ENCODE results near the gene NACC1.
A peak's percentile ranks its signal among the peaks of the same experiment; 100 is the strongest.

The NACC1 gene

DNA sequence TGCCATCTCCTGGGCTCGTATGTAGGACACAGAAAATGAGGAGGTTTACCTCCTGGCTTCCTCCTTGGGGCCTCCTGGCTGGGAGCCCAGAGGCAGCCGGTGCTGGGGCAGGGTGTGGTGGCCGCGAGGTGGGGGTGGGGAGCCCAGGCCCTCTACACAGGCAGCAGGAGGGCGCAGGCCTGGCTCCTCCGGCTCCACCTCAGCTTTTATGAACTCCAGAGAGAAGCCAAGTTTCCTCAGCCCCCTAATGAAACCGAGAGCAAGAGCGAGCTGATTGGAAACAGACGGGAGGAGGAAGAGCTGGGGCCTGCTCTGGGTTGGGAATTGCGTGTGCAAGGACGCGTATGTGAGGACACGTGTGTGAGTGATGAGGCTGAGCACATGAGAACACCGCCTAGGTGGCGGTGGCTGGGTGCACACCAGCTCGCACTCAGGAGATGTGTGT is 38.5 kb upstream of the NACC1 start:
- peak overlapping the region in 1 of 2 donors; percentile 46 for H3K27ac Mint-ChIP-seq
- H3K4me3 Mint-ChIP-seq = no peak overlapping the region
- no peaks in the 10 kb centered on the region for H3K4me1 Mint-ChIP-seq (ENCODE audit: low read depth in 2 of 2)
- H3K36me3 Mint-ChIP-seq (ENCODE audit: insufficient read depth) = peaks cover 4% of the 10 kb centered on the region
- no peaks in the 10 kb centered on the region for H3K9me3 Mint-ChIP-seq
- H3K27me3 Mint-ChIP-seq = peaks cover 0 to 47% of the 10 kb centered on the region in 2 donors
- no peak for DNase-seq
- ATAC-seq (replicated peaks) = no peak

DNA sequence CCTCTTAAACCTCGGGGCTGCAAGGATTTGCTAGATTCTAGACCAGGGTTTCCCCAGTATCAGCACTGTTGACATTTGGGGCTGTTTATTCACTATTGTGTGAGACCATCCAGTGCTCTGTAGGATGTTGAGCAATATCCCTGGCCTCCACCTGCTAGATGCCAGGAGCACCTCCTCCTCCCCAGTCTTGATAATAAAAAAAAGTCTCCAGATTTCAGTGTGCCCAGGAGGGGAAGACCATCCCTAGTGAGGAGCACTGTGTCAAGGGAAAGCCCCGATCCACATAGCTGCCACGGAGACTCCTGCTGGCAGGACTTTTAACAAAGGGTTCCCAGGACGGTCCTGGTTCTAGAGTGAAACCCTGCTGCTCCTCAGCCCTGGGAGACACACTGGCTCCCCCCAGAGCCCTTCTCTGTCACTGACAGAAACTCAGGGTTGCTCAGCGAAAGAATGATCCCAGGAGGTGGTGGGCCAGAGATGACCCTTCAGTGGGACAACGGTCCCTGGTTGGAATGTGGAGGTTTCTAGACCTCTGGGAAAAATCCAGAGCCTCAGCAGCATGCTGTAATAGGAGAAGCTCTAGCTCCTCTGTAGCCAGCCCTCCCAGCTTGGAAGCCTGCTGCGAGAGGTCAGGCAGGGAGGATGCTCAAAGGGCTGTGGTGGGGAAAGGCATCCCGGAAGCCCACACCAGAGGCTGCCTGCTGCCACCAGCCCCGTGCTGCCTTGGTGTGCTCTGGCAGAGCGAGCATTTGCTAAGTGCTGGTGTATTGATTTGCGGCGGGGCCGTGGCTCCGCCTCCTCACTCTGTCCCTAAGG is 35.7 kb upstream of the NACC1 start:
- DNase-seq = no peak
- no peak for ATAC-seq (replicated peaks)
- no peaks in the 10 kb centered on the region for H3K4me1 Mint-ChIP-seq (ENCODE audit: low read depth in 2 of 2)
- H3K9me3 Mint-ChIP-seq = no peaks in the 10 kb centered on the region
- peaks cover 4% of the 10 kb centered on the region for H3K36me3 Mint-ChIP-seq (ENCODE audit: insufficient read depth)
- H3K4me3 Mint-ChIP-seq = no peak overlapping the region
- peaks cover 0 to 43% of the 10 kb centered on the region in 2 donors for H3K27me3 Mint-ChIP-seq
- H3K27ac Mint-ChIP-seq = no peak overlapping the region

DNA sequence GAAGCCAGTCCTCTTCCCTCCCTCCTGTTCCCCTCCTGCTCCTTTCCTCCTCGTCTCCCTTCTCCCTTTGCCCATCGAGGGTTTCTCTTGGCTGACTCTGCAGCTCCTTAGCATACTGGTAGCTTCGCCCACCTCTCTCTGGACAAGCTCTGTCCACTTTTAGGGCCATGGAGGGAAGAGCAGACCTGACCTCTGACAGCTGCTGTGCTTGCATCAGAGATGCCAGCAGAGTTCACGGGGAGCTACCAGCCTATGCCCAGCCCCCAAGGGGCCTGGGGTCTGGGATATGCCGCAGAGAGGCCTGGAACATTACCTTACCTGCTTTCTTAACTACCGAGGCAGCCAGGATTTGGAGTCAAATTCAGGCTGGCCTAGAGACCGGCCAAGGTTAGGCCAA is 35.1 kb upstream of the NACC1 start:
- H3K27ac Mint-ChIP-seq = no peak overlapping the region
- DNase-seq = no peak
- H3K4me3 Mint-ChIP-seq = no peak overlapping the region
- ATAC-seq (replicated peaks) = no peak
- no peaks in the 10 kb centered on the region for H3K4me1 Mint-ChIP-seq (ENCODE audit: low read depth in 2 of 2)
- H3K36me3 Mint-ChIP-seq (ENCODE audit: insufficient read depth) = peaks cover 4% of the 10 kb centered on the region
- H3K9me3 Mint-ChIP-seq = no peaks in the 10 kb centered on the region
- peaks cover 0 to 37% of the 10 kb centered on the region in 2 donors for H3K27me3 Mint-ChIP-seq

DNA sequence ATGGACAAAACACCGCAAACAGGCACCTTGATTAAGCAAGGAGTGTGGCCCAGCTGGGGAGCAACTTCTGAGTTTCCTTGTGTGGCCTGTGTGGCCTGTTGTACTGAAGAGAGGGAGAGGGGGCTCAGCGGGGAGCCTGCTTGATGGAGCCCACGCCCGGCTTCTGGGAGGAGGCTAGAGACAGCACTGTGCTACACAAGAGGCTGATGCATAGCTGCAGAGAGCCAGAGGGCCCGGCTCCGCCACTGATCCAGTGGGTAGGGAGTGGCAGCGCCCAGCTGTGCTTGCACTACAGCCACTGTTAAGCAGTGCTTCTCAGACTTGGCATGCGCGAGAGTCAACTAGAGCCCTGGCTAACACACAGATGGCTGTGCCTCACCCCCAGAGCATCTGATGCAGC is 34.4 kb upstream of the NACC1 start:
- Mint-ChIP-seq H3K27me3 (peaks cover 0 to 31% of the 10 kb centered on the region in 2 donors), H3K9me3 (no peaks in the 10 kb centered on the region), H3K27ac (no peak overlapping the region), H3K4me1 (ENCODE audit: low read depth in 2 of 2) (no peaks in the 10 kb centered on the region), H3K36me3 (ENCODE audit: insufficient read depth) (peaks cover 4% of the 10 kb centered on the region), H3K4me3 (no peak overlapping the region)
- DNase-seq (no peak), ATAC-seq (replicated peaks) (no peak)

DNA sequence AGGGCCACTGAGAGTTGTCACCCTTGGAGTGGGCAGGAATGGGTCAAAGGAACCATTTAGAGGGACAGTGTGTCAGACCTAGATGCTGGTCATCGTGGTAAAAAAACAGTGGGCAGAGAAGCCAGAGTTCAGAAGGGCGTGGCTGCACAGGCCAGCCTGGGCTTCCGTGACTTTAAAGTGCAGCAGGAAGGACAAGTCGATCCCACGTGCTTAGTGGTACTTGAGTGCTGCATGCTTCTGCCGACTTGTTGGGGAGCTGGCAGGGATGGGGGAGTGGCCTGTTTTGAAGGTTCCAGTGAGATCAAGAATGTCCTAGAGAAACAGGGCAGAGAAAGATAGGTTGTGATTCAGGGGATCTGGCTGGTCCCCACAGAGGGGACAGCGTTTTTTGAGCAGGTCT is 32.4 kb upstream of the NACC1 start:
- ATAC-seq (replicated peaks) (no peak), DNase-seq (no peak)
- H3K36me3 Mint-ChIP-seq (ENCODE audit: insufficient read depth) = peaks cover 4% of the 10 kb centered on the region
- H3K4me3 Mint-ChIP-seq = no peak overlapping the region
- H3K27me3 Mint-ChIP-seq = peaks cover 0 to 31% of the 10 kb centered on the region in 2 donors
- no peaks in the 10 kb centered on the region for H3K4me1 Mint-ChIP-seq (ENCODE audit: low read depth in 2 of 2)
- no peak overlapping the region for H3K27ac Mint-ChIP-seq
- no peaks in the 10 kb centered on the region for H3K9me3 Mint-ChIP-seq

DNA sequence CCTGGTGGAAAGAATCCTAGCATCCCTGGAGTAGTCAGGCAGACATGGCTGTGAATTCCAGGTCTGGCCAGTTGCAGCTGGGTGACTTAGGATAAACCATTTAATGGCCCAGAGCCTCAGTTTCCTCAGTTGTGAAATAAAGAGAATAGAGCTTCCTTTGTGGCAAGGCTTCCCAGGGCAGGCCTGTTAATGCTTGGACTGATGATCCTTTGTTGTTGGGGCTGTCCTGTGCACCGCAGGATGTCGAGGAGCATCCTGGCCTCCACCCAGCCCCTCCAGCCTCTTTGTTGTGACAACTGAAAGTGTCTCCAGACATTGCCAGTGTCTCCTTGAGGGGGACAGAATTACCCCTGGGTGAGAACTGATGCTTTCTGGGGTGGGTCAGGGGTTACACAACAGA is 31.7 kb upstream of the NACC1 start:
- Mint-ChIP-seq H3K9me3 (no peaks in the 10 kb centered on the region), H3K27me3 (peaks cover 0 to 31% of the 10 kb centered on the region in 2 donors), H3K4me1 (ENCODE audit: low read depth in 2 of 2) (no peaks in the 10 kb centered on the region), H3K27ac (no peak overlapping the region), H3K4me3 (no peak overlapping the region), H3K36me3 (ENCODE audit: insufficient read depth) (peaks cover 4% of the 10 kb centered on the region)
- ATAC-seq (replicated peaks) (no peak), DNase-seq (no peak)

DNA sequence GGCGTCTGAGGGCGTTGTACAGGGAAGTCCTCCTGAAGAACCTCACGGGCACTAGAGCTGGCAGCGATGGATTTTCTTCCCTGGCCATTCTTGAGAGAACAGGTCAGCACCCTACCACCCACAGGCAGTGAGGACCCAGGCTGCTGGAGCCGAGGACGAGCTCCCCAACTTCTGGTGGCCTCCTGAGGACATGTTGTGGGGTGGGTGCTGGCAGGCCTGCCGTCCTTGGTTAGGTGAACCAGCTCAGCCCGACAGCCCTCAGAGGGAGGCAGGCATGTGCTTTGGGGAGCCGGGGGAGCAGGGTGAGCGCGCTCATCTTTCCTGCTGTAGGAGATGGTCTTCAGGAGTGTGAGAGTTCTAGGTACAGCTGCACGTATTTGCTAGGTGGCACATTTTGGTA is 30.8 kb upstream of the NACC1 start:
- Mint-ChIP-seq H3K4me1 (ENCODE audit: low read depth in 2 of 2) (no peaks in the 10 kb centered on the region), H3K9me3 (no peaks in the 10 kb centered on the region), H3K36me3 (ENCODE audit: insufficient read depth) (peaks cover 4% of the 10 kb centered on the region), H3K27me3 (peaks cover 0 to 24% of the 10 kb centered on the region in 2 donors), H3K4me3 (no peak overlapping the region), H3K27ac (no peak overlapping the region)
- ATAC-seq (replicated peaks) (no peak), DNase-seq (no peak)

DNA sequence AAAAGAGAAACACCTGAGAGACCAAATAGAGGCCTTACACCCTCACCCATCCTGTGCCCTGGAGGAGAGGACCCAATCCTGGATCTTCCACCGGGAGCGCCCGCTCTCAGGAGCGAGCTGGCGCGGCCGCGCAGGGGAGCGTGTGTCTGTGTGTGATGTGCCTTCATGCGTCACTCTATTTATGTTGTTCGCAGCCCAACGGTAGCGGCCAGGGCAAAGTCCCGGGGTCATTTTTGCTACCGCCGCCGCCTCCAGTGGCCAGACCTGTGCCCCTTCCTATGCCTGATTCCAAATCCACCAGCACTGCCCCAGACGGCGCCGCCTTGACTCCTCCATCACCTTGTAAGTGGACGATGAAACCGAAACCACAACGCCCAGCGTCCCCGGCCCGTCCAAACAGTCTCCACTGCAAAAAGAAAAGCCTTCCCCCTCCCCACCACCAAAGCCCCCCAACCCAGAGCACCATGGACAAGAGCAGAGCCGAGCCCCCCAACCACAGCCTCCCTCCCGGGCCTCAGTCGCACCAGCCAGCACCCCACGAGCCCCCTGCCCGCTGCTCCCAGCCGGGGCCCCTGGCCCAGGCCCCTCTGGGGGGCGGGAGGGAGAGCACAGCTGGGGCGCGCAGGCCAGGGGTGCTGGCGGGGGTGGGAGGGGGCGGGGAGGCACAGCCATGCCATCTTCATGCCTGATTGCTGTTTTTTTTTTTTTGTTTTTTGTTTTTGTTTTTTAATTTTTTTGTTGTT is 30.1 kb upstream of the NACC1 start:
- DNase-seq = no peak
- H3K27me3 Mint-ChIP-seq = peaks cover 0 to 23% of the 10 kb centered on the region in 2 donors
- H3K9me3 Mint-ChIP-seq = no peaks in the 10 kb centered on the region
- H3K4me3 Mint-ChIP-seq = peak overlapping the region in 1 of 2 donors; percentile 56
- no peak overlapping the region for H3K27ac Mint-ChIP-seq
- H3K4me1 Mint-ChIP-seq (ENCODE audit: low read depth in 2 of 2) = no peaks in the 10 kb centered on the region
- no peak for ATAC-seq (replicated peaks)
- peaks cover 4% of the 10 kb centered on the region for H3K36me3 Mint-ChIP-seq (ENCODE audit: insufficient read depth)

DNA sequence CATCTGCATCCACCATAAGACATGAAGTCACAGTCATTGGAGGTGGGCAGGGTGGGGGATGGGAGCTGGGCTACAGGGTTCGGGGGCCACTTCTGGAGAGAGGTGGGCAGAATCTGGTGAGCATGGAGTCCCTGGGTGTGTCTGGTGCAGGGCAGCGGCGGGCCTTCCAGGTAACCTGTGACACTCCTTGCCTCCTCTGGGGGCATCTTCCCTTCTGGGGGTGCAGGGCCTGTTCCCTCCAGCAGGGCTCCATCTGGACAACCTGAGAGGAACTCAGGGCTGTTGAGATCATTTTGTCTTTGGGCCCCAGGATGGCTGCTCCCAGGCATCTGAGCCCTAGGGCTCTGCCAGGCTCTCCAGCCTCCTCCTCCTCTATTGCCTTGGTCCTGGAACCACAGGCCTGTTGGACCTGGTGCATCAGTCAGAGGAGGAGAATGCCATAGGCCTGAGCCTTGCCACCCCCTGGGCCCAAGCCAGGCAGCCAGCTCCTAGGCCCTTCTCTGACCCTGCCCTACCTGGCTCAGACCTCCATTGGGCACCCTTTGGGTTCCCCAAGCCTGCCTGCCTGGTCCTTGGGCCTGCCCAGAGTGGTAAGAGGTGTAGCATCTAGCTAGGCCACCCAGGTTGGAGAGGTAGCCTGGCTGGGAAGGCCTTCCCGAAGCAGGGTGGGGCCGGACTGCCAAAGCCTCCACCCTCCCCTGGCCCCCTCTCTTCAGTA is 28.8 kb upstream of the NACC1 start:
- ATAC-seq (replicated peaks) = peak; percentile 60
- no peak overlapping the region for H3K27ac Mint-ChIP-seq
- peaks cover 0 to 2% of the 10 kb centered on the region in 2 donors for H3K4me1 Mint-ChIP-seq (ENCODE audit: low read depth in 2 of 2)
- H3K4me3 Mint-ChIP-seq = no peak overlapping the region
- H3K36me3 Mint-ChIP-seq (ENCODE audit: insufficient read depth) = peaks cover under 1% of the 10 kb centered on the region
- peaks cover 0 to 13% of the 10 kb centered on the region in 2 donors for H3K27me3 Mint-ChIP-seq
- H3K9me3 Mint-ChIP-seq = no peaks in the 10 kb centered on the region
- no peak for DNase-seq

DNA sequence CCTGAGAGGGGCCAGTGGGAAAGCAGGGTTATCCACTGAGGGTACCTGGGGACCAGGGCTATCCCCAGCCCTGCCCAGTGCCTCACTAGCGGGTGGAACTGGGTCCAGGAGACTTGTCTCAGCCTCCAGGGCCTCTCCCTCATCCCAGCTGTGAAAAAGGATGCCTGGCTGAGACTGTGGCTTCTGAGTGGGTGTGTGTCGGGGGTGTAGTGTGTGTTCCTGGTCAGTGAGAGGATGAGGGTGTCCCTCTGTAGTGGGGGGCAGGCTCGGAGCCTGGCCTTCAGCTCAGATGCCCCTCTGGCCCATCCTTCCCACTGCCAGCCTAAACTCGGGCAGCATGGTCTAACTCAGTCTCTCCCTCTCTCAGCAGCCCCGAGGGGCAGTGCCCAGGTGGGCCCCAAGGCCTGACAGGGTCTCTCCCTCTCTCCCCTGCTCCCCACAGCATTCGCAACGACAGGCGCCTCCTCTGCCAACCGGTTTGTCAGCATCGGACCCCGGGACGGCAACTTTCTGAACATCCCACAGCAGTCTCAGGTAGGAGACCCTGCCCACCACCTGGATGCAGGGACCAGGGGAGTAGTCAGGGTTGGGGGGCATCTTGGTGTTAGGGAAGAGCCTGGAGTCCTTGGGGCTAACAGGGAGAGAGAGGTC is 28.1 kb upstream of the NACC1 start:
- ATAC-seq (replicated peaks) (no peak), DNase-seq (no peak)
- Mint-ChIP-seq H3K36me3 (ENCODE audit: insufficient read depth) (peaks cover 3% of the 10 kb centered on the region), H3K27me3 (peaks cover 0 to 15% of the 10 kb centered on the region in 2 donors), H3K4me1 (ENCODE audit: low read depth in 2 of 2) (peaks cover 0 to 3% of the 10 kb centered on the region in 2 donors), H3K27ac (no peak overlapping the region), H3K9me3 (no peaks in the 10 kb centered on the region), H3K4me3 (no peak overlapping the region)

DNA sequence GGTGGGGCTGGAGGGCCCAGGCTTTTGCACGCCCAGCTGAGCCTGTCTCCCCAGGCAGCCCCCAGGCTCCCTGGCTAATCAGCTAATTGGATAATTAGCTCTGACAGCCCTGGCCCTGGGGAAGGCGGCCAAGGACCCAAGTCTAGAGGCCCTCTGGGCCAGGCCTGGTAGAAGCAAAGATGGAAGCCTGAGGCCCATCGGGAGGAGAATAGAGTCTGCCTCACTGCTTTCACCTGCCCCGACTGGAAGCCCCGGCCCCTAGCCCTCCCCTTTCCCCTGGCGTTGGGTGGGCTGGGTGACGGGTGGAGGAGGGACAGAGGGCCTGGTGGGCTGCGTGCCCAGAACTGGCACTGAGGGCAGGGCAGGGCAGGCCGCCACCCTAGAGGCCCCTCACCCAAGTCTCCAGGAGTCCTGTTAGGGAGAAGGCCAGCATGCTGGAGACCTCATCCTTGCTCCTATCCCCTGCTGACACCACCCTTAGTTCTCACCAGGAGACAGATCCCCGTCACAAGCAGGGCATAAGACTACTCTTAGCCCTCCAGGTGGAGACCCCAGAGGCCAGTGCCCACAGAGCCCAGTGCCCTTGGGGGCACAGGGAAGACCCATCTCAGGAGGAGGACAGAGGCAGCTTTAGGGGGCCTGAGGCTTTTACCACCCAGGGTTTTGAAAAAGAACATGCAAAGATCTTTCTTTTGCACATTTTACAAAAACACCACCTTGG is 27.4 kb upstream of the NACC1 start:
- Mint-ChIP-seq H3K36me3 (ENCODE audit: insufficient read depth) (peaks cover 3% of the 10 kb centered on the region), H3K27ac (no peak overlapping the region), H3K9me3 (no peaks in the 10 kb centered on the region), H3K4me3 (no peak overlapping the region), H3K27me3 (peaks cover under 1 to 18% of the 10 kb centered on the region in 2 donors), H3K4me1 (ENCODE audit: low read depth in 2 of 2) (peaks cover 0 to 3% of the 10 kb centered on the region in 2 donors)
- DNase-seq (no peak), ATAC-seq (replicated peaks) (no peak)

DNA sequence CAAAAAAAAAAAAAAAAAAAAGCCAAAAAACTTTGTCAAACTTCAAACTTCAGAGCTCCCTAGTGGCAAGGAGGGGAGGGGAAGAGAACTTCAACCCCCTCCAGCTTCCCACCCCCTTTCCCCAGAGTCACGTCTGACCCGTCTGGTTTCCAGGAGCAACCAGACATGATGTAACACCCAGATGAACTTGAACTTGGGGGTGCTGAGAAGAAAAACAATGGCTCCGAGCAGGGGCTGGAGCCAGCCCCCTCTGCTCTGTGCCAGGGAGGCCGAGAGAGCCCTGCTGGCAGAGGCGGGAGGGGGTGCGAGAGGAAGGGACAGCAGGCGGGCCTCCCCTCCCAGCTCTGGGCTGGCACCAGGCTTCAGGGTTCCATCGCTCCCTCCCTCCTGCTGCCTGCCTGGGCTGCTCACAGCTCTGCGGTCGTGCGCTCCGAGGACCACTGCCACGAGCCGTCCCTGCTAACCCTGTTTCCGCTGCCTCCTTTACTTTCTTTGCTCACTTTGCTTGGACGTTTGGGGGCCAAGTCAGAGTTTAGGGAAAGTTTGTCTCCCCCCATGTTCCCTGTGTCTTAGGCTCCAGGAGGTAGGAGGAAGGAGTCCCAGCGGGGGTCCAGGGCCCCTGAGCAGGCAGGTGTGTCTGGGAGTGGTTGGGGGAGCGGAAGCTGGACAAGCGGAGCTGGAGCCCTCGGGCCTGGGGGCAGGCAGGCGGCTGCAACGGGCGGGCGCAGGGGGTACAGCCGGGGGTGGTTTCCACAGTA is 26.5 kb upstream of the NACC1 start:
- Mint-ChIP-seq H3K9me3 (no peaks in the 10 kb centered on the region), H3K36me3 (ENCODE audit: insufficient read depth) (peaks cover 3% of the 10 kb centered on the region), H3K27me3 (peaks cover 7 to 20% of the 10 kb centered on the region in 2 donors), H3K4me1 (ENCODE audit: low read depth in 2 of 2) (peaks cover 7 to 10% of the 10 kb centered on the region in 2 donors), H3K27ac (no peak overlapping the region), H3K4me3 (no peak overlapping the region)
- ATAC-seq (replicated peaks) = no peak
- DNase-seq = no peak

Measured in effector memory CD8-positive, alpha-beta T cell (primary cell).